Caco-2 (cell line): Measurements from ENCODE around the gene LRRC28. TPM values are rescaled to one million over a fixed set of nuclear protein-coding genes. Genes with fewer than 3 reads are reported as not detected.

Source experiments
- BruUV-seq: library from RNA; stranded (reverse); fragments of 400-500 nt; replicated peaks from 2 replicates; lab custom pipeline; 2021; lab: Mats Ljungman, UMichigan
- CTCF ChIA-PET: fragments of 300-600 bp; sonication (Branson Sonifier 250); formaldehyde crosslinking; loops from one replicate; lab custom pipeline; 2022; ENCODE audit warnings: antibody characterized with exemption; lab: Charles Lee
- POLR2A ChIA-PET: fragments of 300-600 bp; sonication (Branson Sonifier 250); formaldehyde crosslinking; loops from one replicate; lab custom pipeline; 2022; ENCODE audit warnings: antibody characterized with exemption; lab: Charles Lee
- DNase-seq, 2 experiments: peaks; one replicate each; pipeline versions ENCODE4 v3.0.0 to v3.0.0-alpha.2; 2020 to 2022
- H3K27me3 ChIP-seq: replicated peaks from 2 replicates; pipeline ENCODE4 v1.6.0; 2011; ENCODE audit warnings: low read length; ENCODE audit not compliant: control insufficient read depth, insufficient read depth
- H3K36me3 ChIP-seq: 2 replicates; pipeline ENCODE4 v1.5.1; 2011; ENCODE audit warnings: low read length; ENCODE audit not compliant: control insufficient read depth, insufficient read depth
- H3K4me1 ChIP-seq: fragments of 250-450 bp; sonication (Bioruptor Pico); 2 replicates; pipeline ENCODE4 v1.5.1; 2020; ENCODE audit warnings: mild to moderate bottlenecking
- H3K4me3 ChIP-seq: 2 replicates; pipeline ENCODE4 v1.5.1; 2011; ENCODE audit warnings: low read depth, mild to moderate bottlenecking, control low read depth, low read length
- H3K9me3 ChIP-seq: fragments of 250-450 bp; sonication (Bioruptor Pico); 2 replicates; pipeline ENCODE4 v1.5.1; 2020; ENCODE audit warnings: mild to moderate bottlenecking, moderate library complexity
- H3K27ac Mint-ChIP-seq: one replicate; pipeline ENCODE4 v1.8.0; 2022; ENCODE audit warnings: mixed read lengths; ENCODE audit not compliant: unreplicated experiment
- H3K27me3 Mint-ChIP-seq: one replicate; pipeline ENCODE4 v1.8.0; 2022; ENCODE audit warnings: mixed read lengths; ENCODE audit not compliant: insufficient read depth, unreplicated experiment
- H3K36me3 Mint-ChIP-seq: one replicate; pipeline ENCODE4 v1.8.0; 2022; ENCODE audit warnings: mild to moderate bottlenecking, mixed read lengths; ENCODE audit not compliant: insufficient read depth, unreplicated experiment
- H3K4me1 Mint-ChIP-seq: one replicate; pipeline ENCODE4 v1.8.0; 2022; ENCODE audit warnings: low read depth, mixed read lengths; ENCODE audit not compliant: unreplicated experiment
- H3K4me3 Mint-ChIP-seq: one replicate; pipeline ENCODE4 v1.8.0; 2022; ENCODE audit warnings: mild to moderate bottlenecking, moderate library complexity, mixed read lengths; ENCODE audit not compliant: unreplicated experiment
- H3K9me3 Mint-ChIP-seq: one replicate; pipeline ENCODE4 v1.8.0; 2022; ENCODE audit warnings: mixed read lengths; ENCODE audit not compliant: unreplicated experiment
- CTCF ChIP-seq, 2 experiments: fragments of 200-600 bp in 1 of 2; IDR thresholded peaks; 1 replicate in 1 of 2; 2 replicates in 1 of 2; pipeline versions ENCODE4 v1.5.1 to v1.8.0; 2011 to 2022; ENCODE audit warnings: antibody characterized with exemption in 1 of 2, control low read depth in 1 of 2, inconsistent platforms in 1 of 2, low read depth in 1 of 2, low read length in 1 of 2, mild to moderate bottlenecking in 1 of 2, moderate library complexity in 1 of 2; ENCODE audit not compliant: insufficient read depth in 1 of 2, severe bottlenecking in 1 of 2, unreplicated experiment in 1 of 2
- intact Hi-C: fragments of 100-400 bp; cut with micrococcal nuclease; formaldehyde crosslinking; loops from one replicate; pipeline ENCODE4 v1.10.0; 2022; ENCODE audit not compliant: unreplicated experiment
- total RNA-seq: library from RNA; stranded (reverse); gene quantifications from 2 replicates; pipeline ENCODE4 v1.2.3, GENCODE V29; 2022

The LRRC28 gene
- total RNA-seq, 1 experiment from 2014 or later = 17.8 TPM

- BruUV-seq = no TSS peak
- Mint-ChIP-seq H3K27ac (no peak overlapping the region), H3K36me3 (no peaks in the 10 kb centered on the region), H3K27me3 (no peaks in the 10 kb centered on the region), H3K4me3 (no peak overlapping the region), H3K9me3 (no peaks in the 10 kb centered on the region), H3K4me1 (no peaks in the 10 kb centered on the region)
- no peaks in the 10 kb centered on the region; the same call in 1 of the 2 replicates for H3K36me3 ChIP-seq
- H3K4me3 ChIP-seq = no peak overlapping the region
- no peaks in the 10 kb centered on the region for H3K4me1 ChIP-seq
- no peak for DNase-seq
- intact Hi-C loops = no loop called here
- ChIA-PET POLR2A (no interaction called here), CTCF (no interaction called here)
- no peaks in the 10 kb centered on the region for H3K27me3 ChIP-seq
- H3K9me3 ChIP-seq = no peaks in the 10 kb centered on the region
- TF ChIP-seq CTCF (IDR thresholded peaks at IDR 0.05; ENCODE audit: insufficient read depth in 1 of 2, low read depth in 1 of 2, low read length in 1 of 2, severe bottlenecking in 1 of 2, unreplicated experiment in 1 of 2) = no peak
Observed at GRCh38 chr15:99239545-99240198, 11.6 kb upstream of the LRRC28 start.

- no peak for TF ChIP-seq CTCF (IDR thresholded peaks at IDR 0.05; ENCODE audit: insufficient read depth in 1 of 2, low read depth in 1 of 2, low read length in 1 of 2, severe bottlenecking in 1 of 2, unreplicated experiment in 1 of 2)
- H3K27ac Mint-ChIP-seq = no peak overlapping the region
- POLR2A ChIA-PET = no interaction called here
Observed at GRCh38 chr15:99241752-99242151, 9.5 kb upstream of the LRRC28 start.

GRCh38 chr15:99244306-99244705, 7.0 kb upstream of the LRRC28 start:
- Histone ChIP-seq H3K9me3 (no peaks in the 10 kb centered on the region), H3K4me1 (no peaks in the 10 kb centered on the region; the same call in 1 of the 2 replicates), H3K4me3 (no peak overlapping the region), H3K27me3 (no peaks in the 10 kb centered on the region), H3K36me3 (no peaks in the 10 kb centered on the region; the same call in 1 of the 2 replicates)
- no peaks in the 10 kb centered on the region for H3K9me3 Mint-ChIP-seq
- intact Hi-C loops = no loop called here
- ChIA-PET CTCF (no interaction called here), POLR2A (no interaction called here)
- DNase-seq = no peak
- no peak overlapping the region for H3K4me3 Mint-ChIP-seq
- no peak for TF ChIP-seq CTCF (IDR thresholded peaks at IDR 0.05; ENCODE audit: insufficient read depth in 1 of 2, low read depth in 1 of 2, low read length in 1 of 2, severe bottlenecking in 1 of 2, unreplicated experiment in 1 of 2)
- H3K36me3 Mint-ChIP-seq = no peaks in the 10 kb centered on the region
- no peaks in the 10 kb centered on the region for H3K27me3 Mint-ChIP-seq
- H3K4me1 Mint-ChIP-seq = no peaks in the 10 kb centered on the region
- BruUV-seq = no TSS peak
- no peak overlapping the region for H3K27ac Mint-ChIP-seq

More at GRCh38 chr15:99241752-99242151, 9.5 kb upstream of the LRRC28 start:
- Histone ChIP-seq H3K36me3 (no peaks in the 10 kb centered on the region; the same call in 1 of the 2 replicates), H3K9me3 (no peaks in the 10 kb centered on the region), H3K27me3 (no peaks in the 10 kb centered on the region), H3K4me1 (no peaks in the 10 kb centered on the region), H3K4me3 (no peak overlapping the region)
- H3K4me1 Mint-ChIP-seq = no peaks in the 10 kb centered on the region
- BruUV-seq = no TSS peak
- no peak for DNase-seq
- no peaks in the 10 kb centered on the region for H3K36me3 Mint-ChIP-seq
- no peaks in the 10 kb centered on the region for H3K9me3 Mint-ChIP-seq
- CTCF ChIA-PET = no interaction called here
- H3K27me3 Mint-ChIP-seq = no peaks in the 10 kb centered on the region
- intact Hi-C loops = no loop called here
- H3K4me3 Mint-ChIP-seq = no peak overlapping the region
